Right lobe of liver (tissue), 6 donors: Measurements from ENCODE around the gene MKI67. TPM values are rescaled to one million over a fixed set of nuclear protein-coding genes. Genes with fewer than 3 reads are reported as not detected.

Experiments
- ATAC-seq, 4 donors: fragments of 200-7000 bp; cut with Tn5 transposase; one replicate each; pipeline ENCODE4 v1.9.1; 2020; ENCODE audit warnings: mild to moderate bottlenecking in 4 of 4, moderate library complexity in 4 of 4
- DNase-seq, 3 donors: peaks; one replicate each; pipeline ENCODE4 v3.0.0-alpha.2; 2020
- H3K27ac ChIP-seq, 3 donors: fragments of 200-600 bp; one replicate each; pipeline ENCODE4 v1.8.0; 2022
- H3K27me3 ChIP-seq, 2 donors: fragments of 200-600 bp; one replicate each; pipeline ENCODE4 v1.8.0; 2022
- H3K36me3 ChIP-seq, 4 donors: fragments of 200-600 bp; sonication (generic) in 1 of 4; one replicate each; pipeline versions ENCODE4 v1.5.1 to v1.8.0; 2017 to 2022; ENCODE audit warnings: control low read depth in 1 of 4
- H3K4me1 ChIP-seq, 4 donors: fragments of 200-600 bp; sonication (generic) in 1 of 4; one replicate each; pipeline versions ENCODE4 v1.5.1 to v1.8.0; 2017 to 2022; ENCODE audit warnings: control low read depth in 1 of 4
- H3K4me3 ChIP-seq, 3 donors: fragments of 200-600 bp; one replicate each; pipeline ENCODE4 v1.8.0; 2022
- H3K9me3 ChIP-seq, 4 donors: fragments of 200-600 bp; sonication (generic) in 1 of 4; one replicate each; pipeline versions ENCODE4 v1.5.1 to v1.8.0; 2017 to 2022; ENCODE audit warnings: control low read depth in 1 of 4
- CTCF ChIP-seq, 4 donors: fragments of 200-600 bp in 3 of 4; fragments of 450-650 bp in 1 of 4; IDR thresholded peaks; one replicate each; pipeline versions ENCODE4 v1.5.1 to v1.8.0; 2016 to 2022; ENCODE audit warnings: antibody characterized with exemption in 4 of 4, mild to moderate bottlenecking in 2 of 4
- POLR2A ChIP-seq: fragments of 450-650 bp; IDR thresholded peaks from one replicate; pipeline ENCODE4 v1.6.1; 2017; ENCODE audit warnings: antibody characterized with exemption, mild to moderate bottlenecking
- WGBS: methylation state at CpG from one replicate; pipeline ENCODE4 v1.1.6; 2018; ENCODE audit warnings: low coverage, low lambda C conversion rate; ENCODE audit not compliant: insufficient coverage; ENCODE audit errors: missing lambda C conversion rate; 5-methylcytosine and 5-hydroxymethylcytosine counted together
- intact Hi-C, 2 donors: fragments of 100-400 bp; cut with DNase I; formaldehyde crosslinking; loops; one replicate each; pipeline versions ENCODE4 v1.11.2 to v1.14.1; 2022
- total RNA-seq, 6 experiments: library from RNA; depleted of rRNA in 2 of 6; stranded (reverse); fragments of >200 nt in 2 of 6; fragmentation: NEBNext Ultra II Directional in 3 of 6; extraction: Animal tissue kit (Norgen Biotek cat#: 25700) in 3 of 6; gene quantifications; one replicate each; pipeline versions ENCODE4 v1.1.0 to v1.2.4, GENCODE V29; 2016 to 2023
- donor health status: DM: no; HTN: yes; CAD: no.
- donor health status: DM: no; HTN: no; CAD: no.
- donor health status: DM: no; HTN: no; CAD: no.
- donor health status: DM: no; HTN: yes; CAD: no.
- donor health status: DM: no; HTN: yes; CAD: no.

The MKI67 gene
- total RNA-seq, 6 experiments from 2014 or later: 0.42 to 4.6 (median 1.9) TPM

DNA sequence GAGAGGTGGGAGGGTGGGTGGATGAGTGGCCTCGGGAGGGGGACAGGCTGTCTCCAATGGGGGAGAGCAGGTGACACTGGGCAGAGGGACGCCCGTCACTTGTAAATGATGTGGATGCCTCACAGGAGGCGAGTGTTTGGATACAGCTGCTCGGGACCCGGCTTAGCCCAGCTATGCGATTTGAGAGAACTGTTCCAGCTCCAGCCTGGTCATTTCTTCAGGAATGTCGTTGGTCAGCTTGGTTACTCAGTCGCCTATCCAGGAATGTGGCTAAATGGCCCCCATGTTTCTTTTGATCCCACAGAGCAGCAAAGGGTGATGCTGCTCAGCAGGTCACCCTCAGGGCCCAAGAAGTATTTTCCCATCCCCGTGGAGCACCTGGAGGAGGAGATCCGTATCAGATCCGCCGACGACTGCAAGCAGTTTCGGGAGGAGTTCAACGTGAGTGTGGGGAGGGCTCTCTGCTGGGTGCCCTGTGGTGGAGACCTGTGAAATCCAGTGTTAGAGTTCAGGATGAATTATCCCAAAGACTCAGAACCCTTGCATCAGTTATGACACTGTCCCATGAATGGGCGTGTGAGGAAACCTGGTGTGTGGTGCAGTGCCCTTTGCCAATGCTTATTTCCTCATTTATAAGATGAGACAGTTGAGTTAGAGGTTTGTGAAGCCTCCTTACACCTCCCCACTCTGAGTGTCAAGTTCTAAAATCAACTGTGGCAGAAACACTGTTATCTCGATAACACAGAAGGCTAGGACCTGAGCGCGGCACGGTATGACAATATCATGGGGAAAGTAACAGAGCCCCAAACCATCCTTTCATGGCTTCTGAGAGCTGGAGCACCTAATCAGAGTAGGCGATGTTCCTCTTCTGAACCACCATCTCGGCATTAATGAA lies 76.8 kb downstream of the MKI67 start:
- Histone ChIP-seq H3K9me3 (no peaks in the 10 kb centered on the region), H3K4me3 (no peak overlapping the region), H3K27me3 (no peaks in the 10 kb centered on the region), H3K36me3 (no peaks in the 10 kb centered on the region), H3K4me1 (no peaks in the 10 kb centered on the region), H3K27ac (peak overlapping the region in 2 of 3 donors; percentile 36 to 70)
- WGBS: 65% methylated on average over 16 of the region's 23 CpGs
- ATAC-seq: no peak
- intact Hi-C loops: no loop called here
- no peak for TF ChIP-seq CTCF (IDR thresholded peaks at IDR 0.05)
- peak; percentile 29 for TF ChIP-seq POLR2A
- no peak for DNase-seq

DNA sequence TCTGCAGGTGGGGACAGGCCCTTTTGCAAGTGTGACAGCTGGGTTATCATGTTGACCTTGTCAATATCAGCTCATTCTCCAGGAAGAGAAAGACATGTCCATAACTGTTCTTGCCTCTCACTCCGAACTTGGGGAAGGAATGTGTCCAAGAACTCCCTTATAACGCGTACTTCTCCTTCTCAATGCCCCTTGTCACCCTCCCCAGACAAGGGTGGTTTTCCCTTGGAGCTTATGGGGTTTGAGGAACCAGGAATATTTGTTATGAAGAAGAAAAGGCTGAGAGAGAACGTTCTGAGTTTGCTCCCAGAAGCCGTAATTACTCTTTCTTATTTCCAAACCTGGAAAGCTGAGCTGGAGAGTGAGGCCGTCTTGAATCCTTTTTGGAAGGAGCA lies 77.4 kb downstream of the MKI67 start:
- DNase-seq (no peak), ATAC-seq (no peak)
- intact Hi-C loops: no loop called here
- H3K9me3 ChIP-seq: no peaks in the 10 kb centered on the region
- peak overlapping the region in 1 of 3 donors; percentile 18 for H3K4me3 ChIP-seq
- WGBS: 52% methylated on average over 6 of the region's 6 CpGs
- H3K27me3 ChIP-seq: no peaks in the 10 kb centered on the region
- peak overlapping the region; percentile 15 to 70 (median 36) for H3K27ac ChIP-seq
- H3K4me1 ChIP-seq: no peaks in the 10 kb centered on the region
- no peaks in the 10 kb centered on the region for H3K36me3 ChIP-seq
- no peak for TF ChIP-seq CTCF (IDR thresholded peaks at IDR 0.05)
- no peak for TF ChIP-seq POLR2A

DNA sequence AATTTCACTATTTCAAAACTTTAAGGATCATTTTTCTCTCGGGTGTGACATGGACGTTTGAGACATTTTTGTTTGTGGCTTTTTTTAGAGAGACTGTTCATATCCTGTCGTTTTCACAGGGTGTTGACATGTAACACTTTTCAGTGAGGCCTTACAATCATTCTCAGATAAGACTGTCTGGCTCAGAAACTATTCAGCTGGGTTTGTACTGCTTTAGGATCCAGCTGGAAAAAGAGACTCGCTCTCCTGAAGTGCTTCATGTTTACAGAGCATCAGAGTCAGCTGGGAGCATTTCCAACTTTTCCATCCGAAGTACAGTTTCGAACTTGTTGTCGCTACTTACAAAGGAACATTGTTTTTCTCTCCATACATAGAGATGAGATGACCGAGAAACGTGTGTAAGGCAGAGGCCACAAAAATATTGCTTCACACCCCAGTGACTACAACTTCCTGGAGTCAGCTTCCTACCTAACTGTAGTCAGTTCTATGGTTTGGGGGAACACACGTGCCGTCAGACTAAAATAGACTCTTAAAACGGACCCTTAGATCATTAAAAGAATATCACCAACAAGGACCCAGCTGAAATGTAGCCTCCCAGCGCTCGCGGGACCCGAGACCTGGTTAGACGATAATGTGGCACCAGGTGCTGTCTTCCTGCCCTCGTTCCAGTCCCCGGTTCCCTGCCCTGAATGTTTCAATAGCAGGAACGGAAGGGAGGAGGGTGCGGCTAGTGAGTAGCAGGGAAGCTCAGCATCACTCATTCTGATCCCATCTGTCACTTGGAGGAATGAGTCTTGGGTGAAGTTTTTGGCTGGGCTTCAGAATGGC lies 78.0 kb downstream of the MKI67 start:
- peak overlapping the region; percentile 6 to 18 (median 11) for H3K4me3 ChIP-seq
- no peaks in the 10 kb centered on the region for H3K36me3 ChIP-seq
- no peaks in the 10 kb centered on the region for H3K27me3 ChIP-seq
- no peaks in the 10 kb centered on the region for H3K4me1 ChIP-seq
- DNase-seq (no peak), ATAC-seq (peak; percentile 12 to 52 (median 41))
- 46% methylated on average over 18 of the region's 21 CpGs for WGBS
- no peaks in the 10 kb centered on the region for H3K9me3 ChIP-seq
- intact Hi-C loops: no loop called here
- no peak for TF ChIP-seq POLR2A
- TF ChIP-seq CTCF (IDR thresholded peaks at IDR 0.05): no peak
- H3K27ac ChIP-seq: peak overlapping the region; percentile 25 to 70 (median 41)

DNA sequence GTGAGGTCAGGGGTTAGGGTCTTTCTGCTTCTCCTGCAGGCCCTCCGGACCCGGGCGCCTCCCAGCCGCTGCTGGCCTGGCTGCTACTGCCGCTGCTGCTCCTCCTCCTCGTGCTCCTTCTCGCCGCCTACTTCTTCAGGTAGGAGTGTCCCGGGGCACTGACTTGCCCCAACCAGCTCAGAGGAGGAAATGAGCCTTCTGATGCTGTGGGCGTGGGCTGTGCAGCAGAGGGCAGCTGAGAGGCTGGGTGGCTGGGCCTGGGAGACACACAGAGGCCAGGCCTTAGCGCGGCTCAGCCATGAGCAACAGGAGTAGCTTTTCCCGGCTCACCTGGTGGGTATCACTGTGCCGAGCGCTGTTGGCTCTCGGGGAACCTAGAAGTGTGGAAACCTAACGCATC lies 78.9 kb downstream of the MKI67 start:
- 27% methylated on average over 10 of the region's 17 CpGs for WGBS
- H3K27me3 ChIP-seq: no peaks in the 10 kb centered on the region

More for the DNA sequence above, 78.9 kb downstream of the MKI67 start:
- ATAC-seq (peak; percentile 79 to 86 (median 80)), DNase-seq (peak; percentile 72 to 87 (median 74))
- H3K36me3 ChIP-seq: no peaks in the 10 kb centered on the region
- no peaks in the 10 kb centered on the region for H3K4me1 ChIP-seq
- H3K4me3 ChIP-seq: peak overlapping the region in 2 of 3 donors; percentile 6 to 18
- no peak for TF ChIP-seq CTCF (IDR thresholded peaks at IDR 0.05)
- peak; percentile 80 for TF ChIP-seq POLR2A
- H3K9me3 ChIP-seq: no peaks in the 10 kb centered on the region
- peak overlapping the region; percentile 25 to 70 (median 41) for H3K27ac ChIP-seq
- intact Hi-C loops: no loop called here
